SH-SY5Y (cell line): Measurements from ENCODE around the gene CHURC1.

Source experiments
- GATA2 ChIP-seq: IDR thresholded peaks from 2 replicates; pipeline ENCODE4 v1.6.1; 2011; ENCODE audit warnings: mild to moderate bottlenecking, low read depth, low read length
- GATA3 ChIP-seq: IDR thresholded peaks from 2 replicates; pipeline ENCODE4 v1.6.1; 2011; ENCODE audit warnings: low read depth, mild to moderate bottlenecking, low read length, moderate library complexity

DNA sequence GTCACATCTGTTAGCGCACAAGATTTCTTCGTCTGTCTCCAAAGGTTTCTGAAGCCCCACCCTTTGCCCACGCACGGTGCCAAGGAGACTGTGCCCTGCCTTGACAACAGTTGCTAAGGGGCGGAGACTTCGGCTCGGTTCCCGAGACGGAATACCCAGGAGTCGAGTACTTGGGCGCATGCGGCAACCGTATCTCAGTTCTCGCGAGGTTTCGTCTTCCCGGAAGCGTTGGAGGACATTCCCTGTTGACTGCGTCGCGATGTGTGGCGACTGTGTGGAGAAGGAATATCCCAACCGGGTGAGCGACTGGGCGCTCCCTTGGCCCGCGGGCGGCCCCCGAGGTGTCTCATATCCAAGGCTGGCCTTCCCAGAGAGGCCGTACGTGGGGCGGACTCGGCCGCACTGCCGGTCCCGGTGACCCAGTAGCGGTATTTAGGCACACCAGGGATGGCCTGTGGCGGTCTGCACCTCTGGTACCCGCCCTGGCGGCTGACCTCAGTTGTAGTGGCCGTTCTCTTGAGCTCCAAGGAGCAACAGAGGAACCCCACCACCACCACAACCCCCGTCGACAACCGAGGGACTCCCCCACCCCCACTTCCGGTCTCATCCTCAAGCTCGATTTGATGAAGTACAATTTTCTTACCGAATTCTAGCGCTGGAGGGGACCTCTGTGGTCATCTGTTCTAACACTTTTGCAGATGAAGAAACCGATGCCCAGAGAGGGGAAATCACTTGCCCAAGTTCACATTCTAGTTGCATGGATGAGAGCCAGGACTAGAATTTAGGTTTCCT lies at the start of gene CHURC1:
- TF ChIP-seq GATA2 (no peak), GATA3 (no peak)
